ENCODE data around the gene LRRC4C.

- TF ChIP-seq CTCF (IDR thresholded peaks at IDR 0.05), result no peak
- TF ChIP-seq POLR2A (IDR thresholded peaks at IDR 0.05), result no peak
Measured at GRCh38 chr11:41346042-41346441, 113.4 kb downstream of the LRRC4C start.

Measured in heart left ventricle (tissue), 13 donors.